Measurements from ENCODE around the gene MAGEA4.
"Not testable (repeated sequence)": the region's sequence is repeated elsewhere in the genome, so short reads cannot be mapped to it uniquely, and the experiment has no call there.

MAGEA4 gene

DNA sequence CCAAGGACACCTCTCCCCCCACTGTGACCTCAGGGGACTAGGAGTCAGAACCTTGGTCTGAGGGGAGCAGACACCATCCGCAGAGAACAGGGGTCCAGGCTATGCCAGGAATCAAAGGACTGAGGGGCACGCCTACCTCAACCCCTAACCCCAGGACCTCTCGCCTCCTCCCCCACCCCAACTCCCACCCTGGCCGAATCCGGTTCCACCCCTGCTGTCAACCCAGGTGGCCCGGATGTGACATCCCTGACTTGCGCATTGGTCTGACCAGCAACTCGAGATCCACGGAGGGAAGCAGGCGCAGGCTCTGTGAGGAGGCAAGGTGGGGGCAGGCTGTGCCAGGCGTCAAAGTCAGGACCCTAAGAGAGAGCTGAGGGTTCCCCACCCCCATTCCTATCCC lies 468 bp upstream of the MAGEA4 start:
- no peaks in the 10 kb centered on the region for H3K27me3 Mint-ChIP-seq (ENCODE audit: low read depth)
- H3K27ac Mint-ChIP-seq = no peak overlapping the region
- no peaks in the 10 kb centered on the region for H3K36me3 Mint-ChIP-seq (ENCODE audit: low read depth)
- H3K9me3 Mint-ChIP-seq = no peaks in the 10 kb centered on the region
- no peaks in the 10 kb centered on the region for H3K4me1 Mint-ChIP-seq (ENCODE audit: low read depth)
- no peak overlapping the region for H3K4me3 Mint-ChIP-seq

DNA sequence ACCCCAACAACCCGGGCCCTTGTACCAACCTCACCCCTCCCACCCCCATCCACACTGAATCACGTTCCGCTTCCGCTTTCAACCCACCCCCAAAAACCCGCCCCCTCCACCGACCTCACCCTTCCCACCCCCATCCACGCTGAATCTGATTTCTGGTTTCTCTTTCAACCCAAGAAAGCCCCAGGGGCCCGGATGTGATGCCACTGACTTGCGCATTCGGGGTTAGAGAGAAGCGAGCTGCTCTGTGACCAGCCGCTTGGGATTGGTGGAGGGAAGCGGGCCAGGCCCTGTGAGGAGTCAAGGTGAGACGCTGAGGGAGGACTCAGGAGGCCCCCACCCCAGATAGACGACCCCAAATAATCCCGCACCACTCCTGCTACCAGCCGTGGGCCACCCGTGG lies 6.0 kb downstream of the MAGEA4 start:
- H3K27ac Mint-ChIP-seq; H3K36me3 Mint-ChIP-seq (ENCODE audit: low read depth); H3K9me3 Mint-ChIP-seq; H3K27me3 Mint-ChIP-seq (ENCODE audit: low read depth); H3K4me3 Mint-ChIP-seq; H3K4me1 Mint-ChIP-seq (ENCODE audit: low read depth): not testable (repeated sequence)

DNA sequence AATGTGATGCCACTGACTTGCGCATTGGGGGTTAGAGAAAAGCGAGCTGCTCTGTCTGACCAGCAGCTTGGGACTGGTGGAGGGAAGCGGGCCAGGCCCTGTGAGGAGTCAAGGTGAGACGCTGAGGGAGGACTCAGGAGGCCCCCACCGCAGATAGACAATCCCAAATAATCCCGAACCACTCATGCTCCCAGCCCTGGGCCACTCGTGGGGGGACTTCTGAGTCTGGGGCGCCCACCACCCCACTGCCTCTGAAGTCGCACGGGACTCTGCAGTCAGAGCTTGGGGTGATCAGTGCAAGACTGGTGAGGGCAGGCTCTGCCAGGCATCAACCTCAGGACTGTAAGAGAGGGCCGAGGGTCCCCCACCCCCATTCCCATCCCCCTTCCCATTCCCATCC lies 6.9 kb downstream of the MAGEA4 start:
- no peak overlapping the region for H3K4me3 Mint-ChIP-seq
- H3K36me3 Mint-ChIP-seq (ENCODE audit: low read depth) = no peaks in the 10 kb centered on the region
- no peaks in the 10 kb centered on the region for H3K9me3 Mint-ChIP-seq
- H3K4me1 Mint-ChIP-seq (ENCODE audit: low read depth) = no peaks in the 10 kb centered on the region
- H3K27ac Mint-ChIP-seq = no peak overlapping the region
- no peaks in the 10 kb centered on the region for H3K27me3 Mint-ChIP-seq (ENCODE audit: low read depth)

DNA sequence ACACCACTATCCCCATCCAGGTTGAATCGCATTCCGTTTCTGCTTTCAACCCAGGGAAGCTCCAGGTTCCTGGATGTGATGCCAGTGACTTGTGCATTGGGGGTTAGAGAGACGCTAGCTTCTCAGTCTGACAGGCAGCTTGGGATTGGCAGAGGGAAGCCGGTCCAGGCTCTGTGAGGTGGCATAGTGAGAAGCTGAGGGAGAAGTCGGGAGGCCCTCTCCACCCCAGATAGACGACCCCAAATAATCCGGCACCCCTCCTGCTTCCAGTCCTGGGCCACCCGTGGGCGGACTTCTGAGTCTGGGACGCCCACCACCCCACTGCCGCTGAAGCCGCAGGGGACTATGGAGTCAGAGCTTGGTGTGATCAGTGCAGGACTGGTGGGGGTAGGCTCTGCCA lies 7.4 kb downstream of the MAGEA4 start:
- H3K4me1 Mint-ChIP-seq (ENCODE audit: low read depth) = no peaks in the 10 kb centered on the region
- H3K27me3 Mint-ChIP-seq (ENCODE audit: low read depth) = no peaks in the 10 kb centered on the region
- H3K4me3 Mint-ChIP-seq = no peak overlapping the region
- H3K36me3 Mint-ChIP-seq (ENCODE audit: low read depth) = no peaks in the 10 kb centered on the region
- no peak overlapping the region for H3K27ac Mint-ChIP-seq
- H3K9me3 Mint-ChIP-seq = no peaks in the 10 kb centered on the region

DNA sequence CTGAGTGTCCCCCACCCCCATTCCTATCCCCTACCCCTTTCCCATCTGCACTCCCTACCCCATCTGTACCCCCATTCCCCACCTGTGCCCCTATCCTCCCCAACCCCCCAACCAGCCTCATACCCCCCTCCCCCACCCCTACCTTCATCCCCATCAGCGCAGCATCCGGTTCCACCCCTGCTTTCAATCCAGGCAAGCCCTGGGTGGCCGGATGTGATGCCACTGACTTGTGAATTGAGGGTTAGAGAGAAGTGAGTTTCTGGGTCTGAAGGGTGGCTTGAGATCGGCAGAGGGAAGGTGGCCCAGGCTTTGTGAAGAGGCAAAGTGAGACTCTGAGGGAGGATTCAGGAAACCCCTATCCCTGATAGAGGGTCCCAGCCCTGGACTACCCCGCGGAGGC lies 7.8 kb downstream of the MAGEA4 start:
- H3K9me3 Mint-ChIP-seq = no peaks in the 10 kb centered on the region

DNA sequence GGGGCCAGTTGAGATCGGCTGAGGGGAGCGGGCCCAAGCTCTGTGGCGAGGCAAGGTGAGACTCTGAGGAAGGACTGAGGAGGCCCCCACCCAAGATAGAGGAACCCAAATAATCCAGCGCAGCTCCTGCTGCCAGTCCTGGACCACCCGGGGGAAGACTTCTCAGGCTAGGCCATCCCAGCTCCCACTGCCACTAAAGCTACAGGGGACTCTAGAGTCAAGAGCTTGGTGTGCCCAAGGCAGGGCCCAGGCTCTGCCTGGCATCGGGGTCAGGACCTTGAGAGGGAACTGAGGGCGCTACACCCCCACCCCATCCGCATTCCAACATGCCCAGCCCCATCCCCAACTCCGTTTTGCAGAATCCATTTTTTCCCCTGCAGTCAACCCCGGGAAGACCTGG lies 8.6 kb downstream of the MAGEA4 start:
- Mint-ChIP-seq H3K4me1 (ENCODE audit: low read depth) (no peaks in the 10 kb centered on the region), H3K27me3 (ENCODE audit: low read depth) (no peaks in the 10 kb centered on the region), H3K4me3 (no peak overlapping the region), H3K36me3 (ENCODE audit: low read depth) (no peaks in the 10 kb centered on the region), H3K9me3 (no peaks in the 10 kb centered on the region), H3K27ac (no peak overlapping the region)

More for the DNA sequence above, 7.8 kb downstream of the MAGEA4 start:
- Mint-ChIP-seq H3K4me3 (no peak overlapping the region), H3K27ac (no peak overlapping the region), H3K4me1 (ENCODE audit: low read depth) (no peaks in the 10 kb centered on the region), H3K36me3 (ENCODE audit: low read depth) (no peaks in the 10 kb centered on the region), H3K27me3 (ENCODE audit: low read depth) (no peaks in the 10 kb centered on the region)

DNA sequence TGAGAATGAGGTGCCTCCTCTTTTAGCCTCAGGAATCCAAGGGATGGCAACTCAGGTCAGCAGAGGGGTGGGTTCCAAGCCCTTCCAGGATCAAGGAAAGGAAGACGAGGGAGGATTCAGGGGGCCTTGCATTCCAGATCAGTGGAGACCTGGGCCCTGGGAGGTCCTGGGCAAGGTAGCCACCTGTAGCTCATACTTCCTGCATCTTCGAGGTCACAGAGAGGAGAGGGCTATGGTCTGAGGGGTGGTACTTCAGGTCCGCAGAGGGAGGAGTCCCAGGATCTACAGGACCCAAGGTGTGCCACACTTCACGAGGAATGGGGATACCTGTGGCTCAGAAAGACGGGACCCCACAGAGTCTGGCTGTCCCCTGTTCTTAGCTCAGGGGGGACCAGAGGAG lies 9.2 kb downstream of the MAGEA4 start:
- H3K36me3 Mint-ChIP-seq (ENCODE audit: low read depth) = no peaks in the 10 kb centered on the region
- no peak overlapping the region for H3K4me3 Mint-ChIP-seq
- H3K27ac Mint-ChIP-seq = no peak overlapping the region
- no peaks in the 10 kb centered on the region for H3K9me3 Mint-ChIP-seq
- H3K27me3 Mint-ChIP-seq (ENCODE audit: low read depth) = no peaks in the 10 kb centered on the region
- H3K4me1 Mint-ChIP-seq (ENCODE audit: low read depth) = no peaks in the 10 kb centered on the region

DNA sequence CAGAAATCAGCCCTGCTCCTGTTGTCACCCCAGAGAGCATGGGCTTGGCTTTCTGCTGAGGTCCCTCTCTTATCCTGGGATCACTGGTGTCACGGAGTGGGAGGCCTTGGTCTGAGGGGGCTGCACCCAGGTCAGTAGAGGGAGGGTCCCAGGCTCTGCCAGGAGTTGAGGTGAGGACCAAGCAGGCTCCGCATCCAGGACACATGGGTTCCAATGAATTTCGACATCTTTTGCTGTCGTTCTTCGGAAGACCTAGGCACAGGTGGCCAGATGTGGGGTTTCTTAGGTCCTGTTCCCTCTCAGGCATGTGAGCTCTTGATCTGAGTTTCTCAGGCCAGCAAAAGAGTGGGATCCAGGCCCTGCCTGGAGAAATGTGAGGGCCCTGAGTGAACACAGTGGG lies 10.0 kb downstream of the MAGEA4 start:
- Mint-ChIP-seq H3K4me1 (ENCODE audit: low read depth) (no peaks in the 10 kb centered on the region), H3K36me3 (ENCODE audit: low read depth) (no peaks in the 10 kb centered on the region), H3K4me3 (no peak overlapping the region), H3K27me3 (ENCODE audit: low read depth) (no peaks in the 10 kb centered on the region), H3K9me3 (no peaks in the 10 kb centered on the region), H3K27ac (no peak overlapping the region)

DNA sequence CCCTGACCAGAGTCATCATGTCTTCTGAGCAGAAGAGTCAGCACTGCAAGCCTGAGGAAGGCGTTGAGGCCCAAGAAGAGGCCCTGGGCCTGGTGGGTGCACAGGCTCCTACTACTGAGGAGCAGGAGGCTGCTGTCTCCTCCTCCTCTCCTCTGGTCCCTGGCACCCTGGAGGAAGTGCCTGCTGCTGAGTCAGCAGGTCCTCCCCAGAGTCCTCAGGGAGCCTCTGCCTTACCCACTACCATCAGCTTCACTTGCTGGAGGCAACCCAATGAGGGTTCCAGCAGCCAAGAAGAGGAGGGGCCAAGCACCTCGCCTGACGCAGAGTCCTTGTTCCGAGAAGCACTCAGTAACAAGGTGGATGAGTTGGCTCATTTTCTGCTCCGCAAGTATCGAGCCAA lies 11.0 kb downstream of the MAGEA4 start:
- Mint-ChIP-seq H3K36me3 (ENCODE audit: low read depth) (no peaks in the 10 kb centered on the region), H3K4me1 (ENCODE audit: low read depth) (no peaks in the 10 kb centered on the region), H3K27me3 (ENCODE audit: low read depth) (no peaks in the 10 kb centered on the region), H3K9me3 (no peaks in the 10 kb centered on the region), H3K4me3 (no peak overlapping the region), H3K27ac (no peak overlapping the region)

DNA sequence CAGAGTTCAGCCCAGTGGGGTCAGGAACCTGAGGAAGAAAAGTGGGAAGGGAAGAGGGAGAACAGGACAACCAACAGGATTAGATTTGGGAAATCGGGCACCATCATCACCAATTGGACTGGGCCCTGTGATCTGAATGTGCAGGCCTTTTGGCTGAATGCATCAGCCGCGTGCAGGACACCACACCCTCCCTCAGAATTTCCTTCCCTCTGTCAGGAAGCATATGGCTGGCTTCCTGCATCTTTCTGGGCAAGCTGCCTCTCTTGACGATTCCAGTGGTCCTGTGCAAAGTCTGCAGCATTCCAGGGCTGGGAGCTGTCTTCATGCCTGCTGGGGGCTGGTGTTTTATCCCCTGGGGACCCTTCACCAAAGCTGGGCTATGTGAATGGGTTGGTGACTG lies 16.4 kb downstream of the MAGEA4 start:
- H3K4me3 Mint-ChIP-seq = no peak overlapping the region
- no peaks in the 10 kb centered on the region for H3K9me3 Mint-ChIP-seq
- no peaks in the 10 kb centered on the region for H3K36me3 Mint-ChIP-seq (ENCODE audit: low read depth)
- no peak overlapping the region for H3K27ac Mint-ChIP-seq
- no peaks in the 10 kb centered on the region for H3K4me1 Mint-ChIP-seq (ENCODE audit: low read depth)
- H3K27me3 Mint-ChIP-seq (ENCODE audit: low read depth) = no peaks in the 10 kb centered on the region

DNA sequence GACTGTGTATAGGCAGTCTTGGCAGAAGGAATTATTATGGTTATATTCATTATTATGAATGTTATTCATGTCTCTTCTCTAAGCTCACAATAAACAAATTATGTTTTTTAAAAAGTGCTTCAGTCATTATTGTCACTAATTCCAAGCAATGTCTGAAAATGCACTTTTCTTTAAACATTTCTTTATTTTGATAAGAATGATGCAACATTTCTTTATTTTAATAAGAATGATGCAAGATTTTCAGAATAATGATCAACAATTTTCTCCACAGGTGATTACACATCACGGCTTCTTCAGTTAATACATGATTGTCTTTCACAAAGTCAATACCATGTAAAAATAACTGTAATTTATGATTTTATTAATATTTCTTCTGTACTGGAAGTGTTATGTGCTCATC lies 22.7 kb downstream of the MAGEA4 start:
- H3K36me3 Mint-ChIP-seq (ENCODE audit: low read depth) = no peaks in the 10 kb centered on the region
- H3K27me3 Mint-ChIP-seq (ENCODE audit: low read depth) = no peaks in the 10 kb centered on the region
- no peak overlapping the region for H3K27ac Mint-ChIP-seq
- no peak overlapping the region for H3K4me3 Mint-ChIP-seq
- H3K4me1 Mint-ChIP-seq (ENCODE audit: low read depth) = no peaks in the 10 kb centered on the region
- no peaks in the 10 kb centered on the region for H3K9me3 Mint-ChIP-seq

DNA sequence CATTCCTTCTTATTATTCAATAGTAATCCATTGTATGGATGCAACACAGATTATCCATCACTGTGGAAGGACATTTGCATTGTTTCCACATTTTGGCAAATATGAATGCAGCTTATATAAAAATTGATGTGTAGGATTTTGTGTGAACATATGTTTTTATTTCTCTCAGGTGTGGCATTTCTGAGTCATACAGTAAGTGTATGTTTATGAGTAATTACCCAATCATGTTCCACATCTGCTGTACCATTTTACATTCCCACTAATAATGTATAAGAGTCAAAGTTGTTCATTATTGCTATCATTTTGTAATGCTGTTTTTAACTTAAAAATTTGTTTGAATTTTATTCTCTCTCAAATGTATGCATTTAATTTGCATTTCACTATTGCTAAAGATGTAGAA lies 25.5 kb downstream of the MAGEA4 start:
- Mint-ChIP-seq H3K9me3 (no peaks in the 10 kb centered on the region), H3K27me3 (ENCODE audit: low read depth) (no peaks in the 10 kb centered on the region), H3K4me1 (ENCODE audit: low read depth) (no peaks in the 10 kb centered on the region), H3K27ac (no peak overlapping the region), H3K36me3 (ENCODE audit: low read depth) (no peaks in the 10 kb centered on the region), H3K4me3 (no peak overlapping the region)

DNA sequence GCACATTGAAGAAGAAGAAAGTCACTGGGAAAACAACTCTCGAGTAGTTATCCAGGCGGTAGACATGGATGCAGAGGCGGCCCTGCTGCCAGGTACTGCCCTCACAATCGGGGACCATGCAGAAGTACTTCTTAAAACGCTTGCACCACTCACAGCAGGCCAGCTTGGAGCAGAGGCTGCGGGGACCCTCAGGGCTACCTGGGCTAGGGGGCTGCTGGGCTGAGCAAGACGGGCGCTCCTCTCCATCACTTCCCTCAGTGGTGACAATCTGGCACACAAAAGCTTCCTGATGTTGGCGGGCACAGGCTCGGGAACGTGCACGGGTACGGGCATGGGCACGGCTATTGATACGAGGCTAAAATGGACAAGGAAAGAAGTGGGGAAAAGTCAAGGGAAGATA lies 42.0 kb downstream of the MAGEA4 start:
- H3K36me3 Mint-ChIP-seq (ENCODE audit: low read depth) = no peaks in the 10 kb centered on the region
- no peaks in the 10 kb centered on the region for H3K27me3 Mint-ChIP-seq (ENCODE audit: low read depth)
- H3K4me3 Mint-ChIP-seq = no peak overlapping the region
- no peak overlapping the region for H3K27ac Mint-ChIP-seq
- H3K4me1 Mint-ChIP-seq (ENCODE audit: low read depth) = no peaks in the 10 kb centered on the region
- H3K9me3 Mint-ChIP-seq = no peaks in the 10 kb centered on the region

DNA sequence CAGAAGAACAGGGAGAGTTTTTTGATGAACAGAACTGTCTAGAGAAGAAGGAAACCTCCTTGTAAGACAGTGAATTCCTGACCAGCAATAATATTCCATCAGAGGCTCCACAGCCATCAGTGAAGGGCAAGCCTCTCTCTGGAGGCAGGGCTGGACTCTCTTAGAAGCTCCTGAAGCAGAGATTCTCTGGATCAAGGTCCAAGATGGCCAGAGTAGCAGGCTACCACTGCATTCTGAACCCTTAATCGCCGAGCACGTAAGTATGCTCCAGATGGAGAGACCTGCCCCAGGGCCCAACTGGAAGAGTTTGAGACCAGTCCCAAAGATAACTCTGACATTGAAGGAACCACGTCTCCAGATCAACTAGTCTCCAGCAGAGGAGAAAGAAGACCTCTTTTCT lies 45.4 kb downstream of the MAGEA4 start:
- Mint-ChIP-seq H3K27ac (no peak overlapping the region), H3K27me3 (ENCODE audit: low read depth) (no peaks in the 10 kb centered on the region), H3K4me1 (ENCODE audit: low read depth) (no peaks in the 10 kb centered on the region), H3K36me3 (ENCODE audit: low read depth) (no peaks in the 10 kb centered on the region), H3K4me3 (no peak overlapping the region), H3K9me3 (no peaks in the 10 kb centered on the region)

DNA sequence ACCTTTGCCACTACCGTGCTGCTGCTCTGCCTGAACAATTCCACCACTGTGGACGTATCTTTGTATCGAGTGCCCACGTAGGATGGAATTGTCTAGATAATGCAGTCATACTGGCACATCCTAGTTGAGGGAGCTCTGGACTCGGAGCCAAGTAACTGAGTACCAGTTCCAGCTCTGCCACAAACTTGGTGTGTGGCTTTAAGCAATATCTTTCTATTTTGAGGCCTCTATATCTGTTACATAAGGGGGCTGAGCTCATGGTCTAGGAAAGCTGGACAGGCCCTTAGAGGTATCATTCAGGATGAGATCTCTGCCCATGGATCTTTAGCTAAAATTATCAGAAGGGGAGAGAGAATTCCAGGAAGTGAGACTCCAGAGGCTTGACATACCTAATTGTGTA lies 49.3 kb downstream of the MAGEA4 start:
- Mint-ChIP-seq H3K9me3 (no peaks in the 10 kb centered on the region), H3K4me3 (no peak overlapping the region), H3K27me3 (ENCODE audit: low read depth) (no peaks in the 10 kb centered on the region), H3K36me3 (ENCODE audit: low read depth) (no peaks in the 10 kb centered on the region), H3K4me1 (ENCODE audit: low read depth) (no peaks in the 10 kb centered on the region), H3K27ac (no peak overlapping the region)

DNA sequence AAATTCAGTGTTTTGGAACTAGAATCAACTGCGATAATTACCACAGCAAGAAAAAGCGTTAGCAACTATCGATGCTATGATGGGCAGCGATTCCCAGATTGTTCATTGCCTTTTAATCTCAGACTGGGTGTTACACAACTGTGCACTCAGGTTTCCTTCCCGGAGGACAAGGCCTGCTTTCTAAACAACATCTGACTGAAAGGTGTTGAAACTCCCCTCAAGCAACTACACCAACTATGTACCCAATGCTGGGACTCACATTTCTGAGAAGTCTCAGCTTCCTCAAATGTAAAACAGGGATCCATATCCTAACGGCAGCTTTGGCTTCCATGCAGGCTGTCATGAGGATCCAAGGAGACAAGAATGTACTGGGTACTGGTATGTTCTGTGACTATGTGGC lies 53.5 kb downstream of the MAGEA4 start:
- no peaks in the 10 kb centered on the region for H3K36me3 Mint-ChIP-seq (ENCODE audit: low read depth)
- H3K4me3 Mint-ChIP-seq = no peak overlapping the region
- H3K27me3 Mint-ChIP-seq (ENCODE audit: low read depth) = no peaks in the 10 kb centered on the region
- no peak overlapping the region for H3K27ac Mint-ChIP-seq
- no peaks in the 10 kb centered on the region for H3K4me1 Mint-ChIP-seq (ENCODE audit: low read depth)
- no peaks in the 10 kb centered on the region for H3K9me3 Mint-ChIP-seq

Measured in T-helper 1 cell treated with Interleukin-12 subunit alpha and Interleukin-12 subunit beta and Interleukin-4 antibody, amounts not matched to agents 30 μg/mL and 1 μg/mL, for 36 hours (primary cell).